HG03025 (cell line): Measurements from ENCODE around the gene WDR13.
"Not testable (repeated sequence)": the region's sequence is repeated elsewhere in the genome, so short reads cannot be mapped to it uniquely, and the experiment has no call there.

ENCODE experiments used
- ATAC-seq: cut with Tn5 transposase; IDR thresholded peaks from one replicate; pipeline ENCODE4 v1.9.1; 2021; ENCODE audit warnings: mild to moderate bottlenecking, moderate library complexity; ENCODE audit not compliant: unreplicated experiment, low FRiP score

WDR13 gene

DNA sequence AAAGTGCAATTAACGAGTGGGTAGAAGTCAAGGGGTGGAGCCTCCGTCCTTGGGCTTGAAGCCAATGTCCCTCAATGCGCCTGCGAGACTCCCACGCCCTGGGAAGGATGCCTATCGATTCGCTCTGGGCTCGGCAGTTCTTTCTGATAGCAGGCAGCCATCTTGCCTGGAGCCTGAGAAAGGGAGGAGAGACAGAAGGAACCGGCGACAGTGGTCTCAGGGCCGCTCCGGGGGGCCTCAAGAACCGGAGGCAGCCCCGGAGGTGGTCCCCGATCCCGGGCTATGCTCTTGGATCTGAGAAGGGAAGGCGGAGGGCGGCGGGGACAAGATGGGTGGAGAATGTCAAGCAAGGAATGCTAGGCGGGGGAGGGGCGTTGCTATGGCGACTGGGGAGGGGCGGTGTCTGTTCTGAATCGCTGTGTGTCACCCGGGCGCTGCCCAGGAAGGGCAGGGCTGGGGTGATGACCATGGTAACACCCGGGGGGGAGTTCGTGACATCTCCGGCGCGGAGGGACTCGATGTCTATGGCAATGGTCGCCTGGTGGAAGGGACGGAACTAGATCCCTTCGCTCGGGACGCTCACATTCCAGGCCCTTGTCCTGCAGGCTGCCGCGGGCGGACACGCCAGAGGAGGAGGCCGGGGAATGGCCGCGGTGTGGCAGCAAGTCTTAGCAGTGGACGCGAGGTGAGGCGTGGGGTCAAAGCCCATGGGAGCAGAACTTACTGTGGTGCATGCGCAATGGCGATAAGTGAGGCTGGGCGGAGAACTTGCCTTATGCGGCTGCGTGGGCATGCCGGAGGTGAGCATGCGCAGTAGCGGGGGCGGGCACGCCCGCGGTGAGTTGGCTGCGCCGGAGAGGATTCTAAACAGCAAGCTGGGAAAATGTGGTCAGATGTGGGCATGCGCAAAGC, at the start of gene WDR13:
TSS of gene WDR13 (plus strand) at position 140 of the 912 bp plus-strand sequence. CDS start at position 645, 505 bp downstream.
- peak; percentile 59 for ATAC-seq

- ATAC-seq: no peak
These were observed 48.4 kb upstream of the WDR13 start for GRCh38 chrX:48548871-48549270.

- not testable (repeated sequence) for ATAC-seq
These were observed 41.5 kb upstream of the WDR13 start for GRCh38 chrX:48555731-48556325.

DNA sequence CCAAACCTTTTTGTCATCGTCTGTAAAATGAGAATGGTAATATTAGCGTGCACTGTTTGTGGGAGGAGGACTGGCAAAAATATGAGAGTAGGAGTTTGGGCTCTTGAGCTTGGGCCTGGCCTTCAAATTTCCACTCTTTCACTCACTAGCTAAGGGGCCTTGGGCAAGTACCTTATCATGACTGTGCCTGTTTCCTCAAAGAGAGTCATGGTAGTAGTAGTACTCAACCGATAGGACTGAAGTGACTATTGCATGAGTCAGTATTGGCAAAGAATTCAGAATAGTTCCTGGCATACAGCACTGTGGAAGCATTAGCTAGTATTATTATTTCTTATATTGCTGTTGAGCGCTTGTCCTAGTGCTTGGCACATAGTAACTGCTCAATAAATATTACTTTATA, 39.0 kb upstream of the WDR13 start:
- ATAC-seq: no peak

DNA sequence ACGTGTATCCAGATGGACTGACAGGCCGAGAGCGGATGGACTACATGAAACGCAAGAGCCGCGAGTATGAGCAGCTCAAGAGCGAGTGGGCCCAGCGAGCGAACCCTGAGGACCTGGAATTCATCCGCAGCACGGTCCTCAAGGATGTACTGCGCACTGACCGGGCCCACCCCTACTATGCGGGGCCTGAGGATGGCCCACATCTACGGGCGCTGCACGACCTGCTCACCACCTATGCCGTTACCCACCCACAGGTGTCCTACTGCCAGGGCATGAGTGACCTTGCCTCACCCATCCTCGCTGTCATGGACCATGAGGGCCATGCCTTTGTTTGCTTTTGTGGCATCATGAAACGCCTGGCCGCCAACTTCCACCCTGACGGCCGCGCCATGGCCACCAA, 37.7 kb upstream of the WDR13 start:
- no peak for ATAC-seq

- ATAC-seq: no peak
These were observed 37.2 kb upstream of the WDR13 start for GRCh38 chrX:48560056-48560455.

DNA sequence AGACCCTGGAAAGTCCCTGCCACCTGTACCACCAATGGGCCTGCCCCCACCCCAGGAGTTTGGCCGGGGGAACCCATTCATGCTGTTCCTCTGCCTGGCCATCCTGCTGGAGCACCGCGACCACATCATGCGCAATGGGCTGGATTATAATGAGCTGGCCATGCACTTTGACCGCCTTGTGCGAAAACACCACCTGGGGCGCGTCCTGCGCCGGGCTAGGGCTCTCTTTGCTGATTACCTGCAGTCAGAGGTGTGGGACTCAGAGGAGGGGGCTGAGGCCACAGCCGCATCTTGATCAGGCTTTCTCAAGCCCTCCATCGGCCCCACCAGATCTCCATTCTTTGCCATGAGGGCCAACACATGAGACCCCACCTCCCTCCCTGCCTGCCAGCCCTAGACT, 36.6 kb upstream of the WDR13 start:
- no peak for ATAC-seq

GRCh38 chrX:48569958-48570357, 27.3 kb upstream of the WDR13 start:
- ATAC-seq: no peak

- no peak for ATAC-seq
These were observed 23.5 kb upstream of the WDR13 start for GRCh38 chrX:48573690-48574269.

DNA sequence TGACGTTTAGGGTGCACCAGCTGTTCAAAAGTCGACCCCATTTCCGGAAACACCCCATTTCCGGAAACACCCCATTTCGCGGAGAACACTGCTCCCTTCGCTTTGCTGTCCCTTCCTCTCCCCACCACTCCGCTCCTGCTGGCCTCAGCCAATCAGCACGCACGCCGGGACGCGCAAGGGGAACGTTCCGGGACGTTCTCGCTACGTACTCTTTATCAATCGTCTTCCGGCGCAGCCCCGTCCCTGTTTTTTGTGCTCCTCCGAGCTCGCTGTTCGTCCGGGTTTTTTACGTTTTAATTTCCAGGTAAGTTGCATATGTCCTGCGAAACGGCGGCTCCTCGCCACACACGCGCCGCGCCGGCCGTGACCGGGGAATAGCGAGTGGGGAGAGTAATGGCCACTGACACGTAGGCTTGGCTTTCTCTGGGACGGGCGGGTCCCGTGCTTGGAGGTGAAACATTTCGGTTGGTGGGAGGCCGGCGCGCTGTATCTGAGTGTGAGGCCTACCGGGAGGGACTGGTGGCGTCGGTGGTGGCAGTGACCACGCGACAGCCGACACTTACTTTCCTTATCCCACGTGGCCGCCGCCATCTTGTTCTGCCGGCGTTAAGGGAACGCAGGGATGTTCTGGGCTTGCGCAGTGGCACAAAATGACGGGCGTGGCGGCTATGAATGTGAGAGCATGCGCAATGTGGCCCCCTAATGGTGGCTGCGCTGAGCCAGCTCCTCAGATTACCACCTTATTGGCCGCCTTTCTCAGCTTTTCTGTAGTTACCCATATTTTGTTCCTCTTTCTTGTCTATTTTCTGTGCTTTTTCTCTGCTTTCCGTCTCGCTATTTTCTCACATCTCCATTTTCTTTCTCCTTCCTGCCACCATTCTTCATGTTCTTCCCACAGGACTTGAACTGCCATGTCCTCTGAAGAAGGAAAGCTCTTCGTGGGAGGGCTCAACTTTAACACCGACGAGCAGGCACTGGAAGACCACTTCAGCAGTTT, 22.7 kb upstream of the WDR13 start, which contains the start of gene RBM3:
TSS of gene RBM3 (plus strand) at position 215 of the 997 bp plus-strand sequence. CDS start at position 912, 697 bp downstream.
- ATAC-seq: peak; percentile 78

GRCh38 chrX:48575642-48576041, 21.6 kb upstream of the WDR13 start:
- no peak for ATAC-seq

GRCh38 chrX:48576108-48576507, 21.2 kb upstream of the WDR13 start:
- no peak for ATAC-seq

DNA sequence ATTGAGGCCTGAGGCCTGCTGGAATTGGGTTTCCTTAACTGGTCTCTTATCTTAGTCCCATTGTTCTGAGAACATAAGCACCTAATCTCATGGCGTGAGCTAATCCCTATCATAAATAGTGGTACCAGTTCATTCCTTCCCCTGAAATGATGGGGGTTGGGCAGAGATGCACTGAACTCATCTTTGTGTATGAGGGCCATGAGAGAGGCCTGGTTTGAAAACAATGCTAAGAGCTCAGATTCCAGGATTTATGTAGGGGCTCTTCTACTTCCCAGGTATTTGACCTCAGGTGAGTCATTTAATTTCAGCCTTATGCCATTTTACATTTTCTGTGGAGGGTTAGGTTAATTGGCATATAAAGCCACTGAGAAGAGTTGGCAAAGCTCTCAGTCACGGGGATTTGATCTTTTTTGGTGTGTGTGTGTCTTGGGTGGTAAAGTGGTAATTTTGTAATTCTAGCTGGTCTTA, 18.6 kb upstream of the WDR13 start:
- no peak for ATAC-seq

DNA sequence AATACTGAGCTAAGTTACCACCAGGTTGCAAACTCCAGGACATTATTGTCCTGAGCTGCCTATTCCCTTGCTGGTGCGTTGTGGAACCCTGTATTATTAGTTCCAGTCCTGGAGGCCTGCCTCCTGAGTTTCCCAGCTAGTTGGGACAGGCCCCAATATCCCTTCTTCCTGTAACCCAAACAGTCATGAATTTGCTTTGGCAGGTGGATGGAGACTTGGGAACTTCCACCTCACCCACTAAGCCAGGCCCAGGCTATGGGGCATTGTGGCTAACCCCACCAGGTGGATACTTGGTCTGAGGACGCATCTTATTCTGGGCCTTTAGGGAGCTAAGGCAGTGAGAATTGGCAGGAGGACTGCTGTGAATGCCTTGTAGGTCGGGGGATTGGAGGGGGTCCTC, 18.0 kb upstream of the WDR13 start:
- no peak for ATAC-seq

DNA sequence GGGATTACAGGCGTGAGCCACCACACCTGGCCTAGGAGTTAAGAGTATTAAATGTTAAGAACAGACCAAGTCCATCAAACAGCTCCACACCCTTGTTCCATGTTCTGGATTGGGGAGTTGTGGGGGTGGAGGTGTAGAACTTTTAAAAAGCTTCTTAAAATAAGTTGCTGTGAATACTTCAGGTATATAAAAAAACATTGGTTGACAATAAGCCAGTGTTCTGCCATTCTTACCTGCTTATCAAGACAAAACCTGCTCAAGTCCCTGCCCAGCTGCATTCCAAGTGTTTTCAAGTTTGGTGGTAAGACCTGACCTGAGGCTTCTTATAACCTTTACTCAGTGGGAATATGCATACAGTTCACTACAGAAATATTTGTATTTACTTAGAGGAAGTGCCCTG, 16.6 kb upstream of the WDR13 start:
- ATAC-seq: no peak

- ATAC-seq: no peak
These were observed 12.6 kb upstream of the WDR13 start for GRCh38 chrX:48584698-48585097.

- ATAC-seq: no peak
These were observed 7.7 kb upstream of the WDR13 start for GRCh38 chrX:48589482-48590162.

DNA sequence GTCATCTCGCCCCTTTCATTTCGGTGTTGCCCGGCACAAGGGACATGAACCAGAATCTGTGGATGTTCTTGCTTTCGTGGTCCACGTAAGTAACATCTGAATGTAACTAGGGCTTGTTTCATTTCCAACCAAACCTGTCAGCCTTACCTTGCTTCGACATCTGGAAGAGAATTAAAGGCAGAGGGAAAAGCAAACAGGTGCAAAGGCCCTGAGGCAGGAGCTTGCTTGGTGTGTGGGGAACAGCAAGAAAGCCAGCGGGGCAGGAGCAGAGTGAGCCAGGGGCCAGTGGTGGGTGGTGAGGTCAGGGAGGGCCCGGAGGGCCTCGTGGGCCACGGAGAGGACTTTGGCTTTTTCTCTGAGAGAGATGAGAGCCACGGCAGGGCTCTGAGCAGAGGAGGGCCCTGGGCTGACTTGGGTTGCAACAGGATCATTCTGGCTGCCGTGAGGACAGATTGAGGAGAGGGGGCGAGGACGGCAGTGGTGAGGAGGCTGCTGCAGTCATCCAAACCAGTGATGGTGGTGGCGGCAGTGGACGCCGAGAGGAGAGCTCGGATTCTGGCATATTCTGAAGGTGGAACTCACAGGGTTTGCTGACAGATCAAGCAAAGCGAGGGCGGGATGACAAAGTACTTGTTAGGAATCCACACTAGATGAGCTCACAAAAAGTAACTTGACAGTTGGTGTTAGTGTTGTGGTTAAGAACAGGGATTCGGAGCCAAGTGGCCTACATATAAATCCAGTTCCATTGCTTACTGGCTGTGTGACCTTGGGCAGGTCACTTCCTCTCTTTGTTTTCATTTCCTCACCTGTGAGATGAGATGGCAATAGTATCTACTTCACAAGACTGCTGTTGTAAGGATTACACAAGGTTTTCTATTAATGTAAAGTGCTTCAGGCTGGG, 6.8 kb upstream of the WDR13 start:
- ATAC-seq: no peak
